Prostate gland (tissue), 2 donors: ENCODE data around the gene MAP1LC3B2. TPM values are rescaled to one million over a fixed set of nuclear protein-coding genes. Genes with fewer than 3 reads are reported as not detected.

Source experiments
- DNase-seq: peaks from one replicate; pipeline ENCODE4 v3.0.0-alpha.2; 2019; ENCODE audit warnings: low spot score
- H3K27ac ChIP-seq, 2 donors: fragments of 200-600 bp; sonication (generic); 2 replicates each; pipeline ENCODE4 v1.5.1; 2017 to 2019
- H3K27me3 ChIP-seq: fragments of 200-600 bp; sonication (generic); replicated peaks from 2 replicates; pipeline ENCODE4 v1.5.1; 2019; ENCODE audit not compliant: insufficient read depth
- H3K36me3 ChIP-seq, 2 donors: fragments of 200-600 bp; sonication (generic); 1 replicate in 1 of 2; 2 replicates in 1 of 2; pipeline versions ENCODE4 v1.5.1 to v1.8.1; 2017 to 2019
- H3K4me1 ChIP-seq: fragments of 200-600 bp; sonication (generic); replicated peaks from 2 replicates; pipeline ENCODE4 v1.5.1; 2019
- H3K4me3 ChIP-seq, 2 donors: fragments of 200-600 bp; sonication (generic); 2 replicates each; pipeline ENCODE4 v1.5.1; 2017 to 2019
- H3K9me3 ChIP-seq: fragments of 200-600 bp; sonication (generic); 2 replicates; pipeline ENCODE4 v1.5.1; 2017
- POLR2A ChIP-seq: fragments of 450-650 bp; IDR thresholded peaks from one replicate; pipeline ENCODE4 v1.6.1; 2016; ENCODE audit warnings: antibody characterized with exemption, mild to moderate bottlenecking
- POLR2AphosphoS5 ChIP-seq: sonication (generic); formaldehyde crosslinking; IDR thresholded peaks from one replicate; pipeline ENCODE4 v1.6.1; 2017; ENCODE audit warnings: antibody characterized with exemption
- WGBS: methylation state at CpG from one replicate; pipeline ENCODE4 v1.1.5; 2018; 5-methylcytosine and 5-hydroxymethylcytosine counted together
- intact Hi-C: fragments of 100-400 bp; cut with DNase I; formaldehyde crosslinking; loops from one replicate; pipeline ENCODE4 v1.14.2; 2022
- total RNA-seq, 2 donors: library from RNA; depleted of rRNA; stranded (reverse); fragments of >200 nt; gene quantifications; one replicate each; pipeline ENCODE4 v1.1.0, GENCODE V29; 2016
- TF ChIP-seq, protein P1 (sequence below), 4 experiments: fragments of 200-600 bp in 2 of 4; fragments of 450-650 bp in 2 of 4; sonication (generic) in 2 of 4; IDR thresholded peaks; 1 replicate in 3 of 4; 2 replicates in 1 of 4; pipeline ENCODE4 v1.5.1; 2016 to 2019; ENCODE audit warnings: antibody characterized with exemption in 4 of 4, mild to moderate bottlenecking in 2 of 4, moderate library complexity in 2 of 4

MAP1LC3B2 gene
- total RNA-seq, 2 donors from 2014 or later, result 1.6 TPM; not detected in 1

GRCh38 chr12:116532428-116532827, 26.8 kb upstream of the MAP1LC3B2 start:
- Histone ChIP-seq H3K27me3 (no peaks in the 10 kb centered on the region), H3K4me1 (peaks cover 9% of the 10 kb centered on the region), H3K36me3 (no peaks in the 10 kb centered on the region), H3K9me3 (no peaks in the 10 kb centered on the region), H3K4me3 (no peak overlapping the region), H3K27ac (peak overlapping the region in 1 of 2 donors; percentile 75)
- WGBS, result 82% methylated on average over 4 of the region's 4 CpGs
- no peak for DNase-seq
- TF ChIP-seq, protein P1, sequence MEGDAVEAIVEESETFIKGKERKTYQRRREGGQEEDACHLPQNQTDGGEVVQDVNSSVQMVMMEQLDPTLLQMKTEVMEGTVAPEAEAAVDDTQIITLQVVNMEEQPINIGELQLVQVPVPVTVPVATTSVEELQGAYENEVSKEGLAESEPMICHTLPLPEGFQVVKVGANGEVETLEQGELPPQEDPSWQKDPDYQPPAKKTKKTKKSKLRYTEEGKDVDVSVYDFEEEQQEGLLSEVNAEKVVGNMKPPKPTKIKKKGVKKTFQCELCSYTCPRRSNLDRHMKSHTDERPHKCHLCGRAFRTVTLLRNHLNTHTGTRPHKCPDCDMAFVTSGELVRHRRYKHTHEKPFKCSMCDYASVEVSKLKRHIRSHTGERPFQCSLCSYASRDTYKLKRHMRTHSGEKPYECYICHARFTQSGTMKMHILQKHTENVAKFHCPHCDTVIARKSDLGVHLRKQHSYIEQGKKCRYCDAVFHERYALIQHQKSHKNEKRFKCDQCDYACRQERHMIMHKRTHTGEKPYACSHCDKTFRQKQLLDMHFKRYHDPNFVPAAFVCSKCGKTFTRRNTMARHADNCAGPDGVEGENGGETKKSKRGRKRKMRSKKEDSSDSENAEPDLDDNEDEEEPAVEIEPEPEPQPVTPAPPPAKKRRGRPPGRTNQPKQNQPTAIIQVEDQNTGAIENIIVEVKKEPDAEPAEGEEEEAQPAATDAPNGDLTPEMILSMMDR (IDR thresholded peaks at IDR 0.05), result no peak
- no peak for TF ChIP-seq POLR2A
- no peak for TF ChIP-seq POLR2AphosphoS5
- intact Hi-C loops, result no loop called here

DNA sequence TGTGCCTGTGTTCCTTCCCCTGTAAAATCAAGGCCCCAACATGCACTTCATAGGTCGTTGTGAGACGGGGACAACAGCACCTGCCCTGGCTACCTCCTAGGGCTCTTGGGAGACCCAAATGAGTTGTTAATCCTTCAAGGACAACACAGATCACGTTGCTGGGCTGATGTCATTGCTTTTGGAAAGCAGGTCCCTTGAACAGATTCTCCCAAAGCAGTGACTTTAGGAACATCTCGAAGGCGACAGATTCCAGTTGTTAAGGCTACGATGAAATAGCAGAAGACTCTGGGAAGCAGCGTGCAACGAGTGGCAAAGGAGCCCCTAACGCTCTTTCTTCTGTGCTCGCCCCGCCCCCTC, 26.2 kb upstream of the MAP1LC3B2 start:
- Histone ChIP-seq H3K9me3 (no peaks in the 10 kb centered on the region), H3K4me1 (peaks cover 9% of the 10 kb centered on the region), H3K27ac (peak overlapping the region; percentile 75 to 85), H3K27me3 (no peaks in the 10 kb centered on the region), H3K4me3 (peak overlapping the region; percentile 45 to 46), H3K36me3 (no peaks in the 10 kb centered on the region)
- TF ChIP-seq POLR2A (no peak), POLR2AphosphoS5 (no peak)
- TF ChIP-seq, protein P1 (IDR thresholded peaks at IDR 0.05), result no peak
- WGBS, result 8% methylated on average over 11 of the region's 11 CpGs
- intact Hi-C loops, result no loop called here
- no peak for DNase-seq

GRCh38 chr12:116533343-116534251, 25.6 kb upstream of the MAP1LC3B2 start:
- peak overlapping the region; percentile 45 to 46 for H3K4me3 ChIP-seq
- under 1% methylated on average over 32 of the region's 32 CpGs for WGBS
- peak; percentile 80 for DNase-seq
- H3K27me3 ChIP-seq, result no peaks in the 10 kb centered on the region
- peaks cover 7% of the 10 kb centered on the region for H3K4me1 ChIP-seq
- intact Hi-C loops, result no loop called here
- H3K9me3 ChIP-seq, result no peaks in the 10 kb centered on the region
- H3K27ac ChIP-seq, result peak overlapping the region; percentile 75 to 85
- no peak for TF ChIP-seq POLR2AphosphoS5
- peak; percentile 48 for TF ChIP-seq POLR2A
- no peaks in the 10 kb centered on the region for H3K36me3 ChIP-seq

DNA sequence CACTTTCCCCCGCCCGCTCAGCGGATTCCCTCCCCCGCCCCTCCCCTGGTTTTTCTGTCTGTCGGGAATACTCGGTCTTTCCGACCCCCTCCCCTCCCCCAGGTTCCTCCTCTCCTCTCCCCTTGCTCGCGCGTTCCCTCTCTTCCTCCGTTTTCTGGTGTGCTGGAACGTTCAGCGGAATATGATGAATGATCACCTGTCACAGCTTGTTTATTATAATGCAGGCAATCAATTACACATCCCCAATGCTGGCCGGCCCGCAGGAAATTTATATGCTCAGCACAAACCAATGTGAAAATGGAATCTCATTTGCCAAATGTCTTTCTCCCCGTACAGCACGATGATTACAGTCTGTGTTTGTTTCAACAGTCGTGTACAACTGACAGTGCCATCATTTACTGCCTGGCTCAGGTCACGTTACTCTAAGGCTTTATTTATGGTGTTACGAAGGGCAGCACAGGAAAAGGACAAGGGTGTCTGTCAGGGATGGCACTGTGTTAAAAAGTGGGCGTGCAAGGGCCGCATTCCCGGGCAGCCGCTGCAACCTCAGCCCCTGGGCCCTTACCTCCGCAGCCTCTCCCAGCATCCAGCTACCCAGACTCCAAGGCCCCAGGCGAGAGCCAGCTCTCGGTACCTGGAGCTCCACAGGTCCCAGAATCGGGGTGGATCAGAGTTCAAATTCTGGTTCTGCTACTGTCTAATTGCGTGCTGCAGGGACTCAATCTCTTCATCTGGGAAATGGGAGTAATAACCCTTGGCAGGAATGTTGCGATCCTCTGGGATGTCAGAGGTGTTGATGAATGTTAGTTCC, 24.7 kb upstream of the MAP1LC3B2 start:
- TF ChIP-seq POLR2A (no peak), POLR2AphosphoS5 (peak; percentile 28)
- TF ChIP-seq, protein P1 (IDR thresholded peaks at IDR 0.05), result no peak
- peak overlapping the region; percentile 75 to 85 for H3K27ac ChIP-seq
- H3K4me3 ChIP-seq, result peak overlapping the region; percentile 45 to 46
- peak; percentile 22 for DNase-seq
- H3K36me3 ChIP-seq, result no peaks in the 10 kb centered on the region
- H3K27me3 ChIP-seq, result no peaks in the 10 kb centered on the region
- intact Hi-C loops, result no loop called here
- 11% methylated on average over 30 of the region's 30 CpGs for WGBS
- H3K9me3 ChIP-seq, result no peaks in the 10 kb centered on the region
- no peaks in the 10 kb centered on the region for H3K4me1 ChIP-seq

DNA sequence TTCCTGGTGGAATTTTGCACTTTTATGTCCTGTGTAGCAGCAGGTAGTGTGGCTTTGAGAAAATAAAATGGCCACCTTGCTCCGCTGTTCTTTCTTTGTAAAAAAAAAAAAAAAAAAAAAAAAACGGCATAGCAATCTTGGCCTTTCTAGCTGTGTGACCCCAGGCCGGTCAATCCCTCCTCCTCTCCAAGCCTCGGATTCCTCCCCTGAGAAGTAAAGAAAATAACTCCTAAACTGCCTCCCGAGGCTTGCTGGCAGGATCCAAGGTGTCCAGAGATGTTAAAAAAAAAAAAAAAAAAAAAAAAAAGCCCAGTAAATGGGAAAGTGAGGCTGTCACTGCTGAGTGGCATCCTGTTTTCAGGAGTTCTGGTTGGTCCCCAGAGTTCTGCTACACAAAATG, 23.9 kb upstream of the MAP1LC3B2 start:
- no peaks in the 10 kb centered on the region for H3K9me3 ChIP-seq
- H3K27me3 ChIP-seq, result no peaks in the 10 kb centered on the region
- WGBS, result 47% methylated on average over 5 of the region's 5 CpGs
- no peak overlapping the region for H3K4me3 ChIP-seq
- H3K36me3 ChIP-seq, result no peaks in the 10 kb centered on the region
- intact Hi-C loops, result no loop called here
- no peak for DNase-seq
- TF ChIP-seq POLR2A, result no peak
- TF ChIP-seq, protein P1 (IDR thresholded peaks at IDR 0.05), result no peak
- TF ChIP-seq POLR2AphosphoS5, result no peak
- no peak overlapping the region for H3K27ac ChIP-seq
- no peaks in the 10 kb centered on the region for H3K4me1 ChIP-seq
